ENCODE measurements around the gene TRAPPC3. TPM values are rescaled to one million over a fixed set of nuclear protein-coding genes. Genes with fewer than 3 reads are reported as not detected.

The TRAPPC3 gene
- total and polyA plus RNA-seq, 7 donors: 34.8 to 91.8 (median 43.8) TPM

GRCh38 chr1:36154765-36155407, 5.6 kb upstream of the TRAPPC3 start:
- Histone ChIP-seq H3K27me3 (ENCODE audit: insufficient read depth in 3 of 3, low read length in 2 of 3) (no peaks in the 10 kb centered on the region), H3K36me3 (ENCODE audit: insufficient read depth in 1 of 2, low read depth in 1 of 2) (no peaks in the 10 kb centered on the region), H3K27ac (peak overlapping the region; percentile 100), H3K4me1 (peaks cover 51% of the 10 kb centered on the region), H3K9me3 (no peaks in the 10 kb centered on the region), H3K4me3 (peak overlapping the region; percentile 100)
- peak; percentile 51 to 76 for DNase-seq
- intact Hi-C loops (cut with DNase I): loop anchor here (5.0 to 10.0 kb wide), 4 partner anchors 67 to 230 kb away; partner anchors contain the start of genes STK40 (in 1 of the 2) and THRAP3 (in 1 of the 2)
- TF ChIP-seq CTCF (IDR thresholded peaks at IDR 0.05): no peak
- ATAC-seq: peak in 2 of 4 donors; percentile 21 to 48
- 35 to 54% (median 42%) methylated on average over 5 to 6 of the region's 6 CpGs for WGBS, 3 donors

GRCh38 chr1:36154335-36154734, 5.0 kb upstream of the TRAPPC3 start:
- intact Hi-C loops (cut with DNase I): loop anchor here in 1 of 2 donors (10.0 kb wide), 1 partner anchor 230 kb away; the partner anchor contains the start of gene STK40
- Histone ChIP-seq H3K4me1 (peaks cover 48% of the 10 kb centered on the region), H3K27me3 (ENCODE audit: insufficient read depth in 3 of 3, low read length in 2 of 3) (no peaks in the 10 kb centered on the region), H3K9me3 (no peaks in the 10 kb centered on the region), H3K36me3 (ENCODE audit: insufficient read depth in 1 of 2, low read depth in 1 of 2) (no peaks in the 10 kb centered on the region), H3K27ac (peak overlapping the region; percentile 100), H3K4me3 (no peak overlapping the region)
- DNase-seq (no peak), ATAC-seq (no peak)
- TF ChIP-seq CTCF (IDR thresholded peaks at IDR 0.05): no peak
- WGBS, 3 donors: 89 to 92% (median 91%) methylated on average over 6 of the region's 6 CpGs

- Histone ChIP-seq H3K4me3 (no peak overlapping the region), H3K27ac (peak overlapping the region; percentile 9), H3K36me3 (ENCODE audit: insufficient read depth in 1 of 2, low read depth in 1 of 2) (no peaks in the 10 kb centered on the region), H3K4me1 (peaks cover 42% of the 10 kb centered on the region), H3K27me3 (ENCODE audit: insufficient read depth in 3 of 3, low read length in 2 of 3) (no peaks in the 10 kb centered on the region), H3K9me3 (no peaks in the 10 kb centered on the region)
- ATAC-seq (no peak), DNase-seq (no peak)
- 88 to 93% (median 91%) methylated on average over 6 of the region's 6 CpGs for WGBS, 3 donors
- no peak for TF ChIP-seq CTCF (IDR thresholded peaks at IDR 0.05)
- intact Hi-C loops (cut with DNase I): loop anchor here in 1 of 2 donors (10.0 kb wide), 1 partner anchor 231 kb away; the partner anchor contains the start of gene STK40
Measured at GRCh38 chr1:36153476-36153875, 4.2 kb upstream of the TRAPPC3 start.

- H3K27me3 ChIP-seq (ENCODE audit: insufficient read depth in 3 of 3, low read length in 2 of 3): no peaks in the 10 kb centered on the region
- ATAC-seq: no peak
- no peak for TF ChIP-seq CTCF (IDR thresholded peaks at IDR 0.05)
- WGBS, 3 donors: 40 to 54% (median 54%) methylated on average over 3 of the region's 3 CpGs
- no peaks in the 10 kb centered on the region for H3K9me3 ChIP-seq
- H3K4me1 ChIP-seq: peaks cover 44% of the 10 kb centered on the region
- H3K4me3 ChIP-seq: no peak overlapping the region
- peak in 1 of 2 donors; percentile 63 for DNase-seq
- intact Hi-C loops (cut with DNase I): loop anchor here in 1 of 2 donors (10.0 kb wide), 1 partner anchor 233 kb away; the partner anchor contains the start of gene STK40
- peaks cover 0 to 7% of the 10 kb centered on the region in 2 donors for H3K36me3 ChIP-seq (ENCODE audit: insufficient read depth in 1 of 2, low read depth in 1 of 2)
- peak overlapping the region; percentile 93 for H3K27ac ChIP-seq
Measured at GRCh38 chr1:36151845-36152203, 2.5 kb upstream of the TRAPPC3 start.
